A549 (cell line): ENCODE results near the gene DLK2. TPM values are rescaled to one million over a fixed set of nuclear protein-coding genes. Genes with fewer than 3 reads are reported as not detected.

ENCODE experiments used
- ATAC-seq, 2 experiments: fragments of 200-7000 bp in 1 of 2; fragments of >200 bp in 1 of 2; cut with Nextera tagmentation in 1 of 2; cut with Tn5 transposase in 1 of 2; 3 replicates each; pipeline versions ENCODE4 v1.8.0 to v1.9.1; 2018 to 2020; ENCODE audit warnings: mild to moderate bottlenecking in 1 of 2, moderate library complexity in 1 of 2
- CTCF ChIA-PET: fragments of 300-600 bp; sonication (Branson Sonifier 250); formaldehyde crosslinking; extraction: SDS; loops from one replicate; lab custom pipeline; 2021; ENCODE audit warnings: antibody characterized with exemption, inconsistent platforms; lab: Yijun Ruan, JAX
- POLR2A ChIA-PET: fragments of 350-600 bp; formaldehyde crosslinking; extraction: SDS; loops from one replicate; lab custom pipeline; 2021; ENCODE audit warnings: antibody characterized with exemption, inconsistent platforms; lab: Yijun Ruan, JAX
- DNase-seq, 2 experiments: peaks; one replicate each; pipeline versions ENCODE4 v3.0.0 to v3.0.0-alpha.2; 2011 to 2016; ENCODE audit warnings: low read depth in 1 of 2, low spot score in 1 of 2
- FAIRE-seq: peaks from 2 replicates; lab custom pipeline; 2011; peaks lifted over from hg19 to GRCh38; lab: Jason Lieb, UNC
- H3K27ac ChIP-seq, 2 experiments: fragments of >200 bp; sonication (Bioruptor Twin); formaldehyde crosslinking; 3 replicates each; pipeline ENCODE4 v1.5.1; 2016 to 2017
- H3K4me1 ChIP-seq: fragments of >200 bp; sonication (Bioruptor Twin); formaldehyde crosslinking; 3 replicates; pipeline ENCODE4 v1.6.1; 2016
- H3K4me2 ChIP-seq: fragments of >200 bp; sonication (Bioruptor Twin); formaldehyde crosslinking; 3 replicates; pipeline ENCODE4 v1.6.1; 2016
- H3K4me3 ChIP-seq: fragments of >200 bp; sonication (Bioruptor Twin); formaldehyde crosslinking; 3 replicates; pipeline ENCODE4 v1.5.1; 2016
- H3K9me3 ChIP-seq: fragments of >200 bp; sonication (Bioruptor Twin); formaldehyde crosslinking; 3 replicates; pipeline ENCODE4 v1.6.1; 2016
- BHLHE40 ChIP-seq: IDR thresholded peaks from 2 replicates; pipeline ENCODE4 v1.6.1; 2012; ENCODE audit warnings: low read depth, low read length, inconsistent platforms
- CBX2 ChIP-seq: fragments of 200-600 bp; sonication (generic); IDR thresholded peaks from 2 replicates; pipeline ENCODE4 v1.6.1; 2016; ENCODE audit warnings: low read depth, mild to moderate bottlenecking, borderline replicate concordance
- CEBPB ChIP-seq, 2 experiments: fragments of >200 bp in 1 of 2; sonication (Bioruptor Twin) in 1 of 2; formaldehyde crosslinking in 1 of 2; IDR thresholded peaks; 2 replicates each; pipeline ENCODE4 v1.6.1; 2012 to 2016
- EP300 ChIP-seq, 2 experiments: fragments of >200 bp; sonication (Bioruptor Twin); formaldehyde crosslinking; IDR thresholded peaks; 2 replicates in 1 of 2; 3 replicates in 1 of 2; pipeline ENCODE4 v1.6.1; 2016 to 2017
- ESRRA ChIP-seq: fragments of 150-350 bp; IDR thresholded peaks from 2 replicates; pipeline ENCODE4 v1.6.1; 2014; ENCODE audit warnings: mild to moderate bottlenecking, low read length, borderline replicate concordance
- FOSB ChIP-seq: fragments of 250-450 bp; sonication (Bioruptor Pico); IDR thresholded peaks from 2 replicates; pipeline ENCODE4 v1.5.0; 2020; ENCODE audit warnings: mild to moderate bottlenecking, moderate library complexity
- FOXS1 ChIP-seq: fragments of 250-450 bp; sonication (Bioruptor Pico); IDR thresholded peaks from 2 replicates; pipeline ENCODE4 v1.5.0; 2020; ENCODE audit warnings: mild to moderate bottlenecking, moderate library complexity
- GATA3 ChIP-seq: IDR thresholded peaks from 2 replicates; pipeline ENCODE4 v1.6.1; 2012; ENCODE audit warnings: borderline replicate concordance
- HDAC2 ChIP-seq: fragments of 200-600 bp; sonication (generic); IDR thresholded peaks from 2 replicates; pipeline ENCODE4 v1.6.1; 2016
- HOXA7 ChIP-seq: fragments of 250-450 bp; sonication (Bioruptor Pico); IDR thresholded peaks from 2 replicates; pipeline ENCODE4 v1.5.0; 2020; ENCODE audit warnings: mild to moderate bottlenecking, moderate library complexity
- JUNB ChIP-seq: fragments of >200 bp; sonication (Bioruptor Twin); formaldehyde crosslinking; IDR thresholded peaks from 2 replicates; pipeline ENCODE4 v1.6.1; 2016
- KDM1A ChIP-seq: fragments of 200-600 bp; sonication (generic); IDR thresholded peaks from 2 replicates; pipeline ENCODE4 v1.6.1; 2016; ENCODE audit warnings: low read depth, mild to moderate bottlenecking
- MAZ ChIP-seq: fragments of 150-350 bp; IDR thresholded peaks from 2 replicates; pipeline ENCODE4 v1.6.1; 2014; ENCODE audit warnings: antibody characterized with exemption, low read depth, low read length, borderline replicate concordance
- NPAS2 ChIP-seq: fragments of 250-450 bp; sonication (Bioruptor Pico); IDR thresholded peaks from 2 replicates; pipeline ENCODE4 v1.8.0; 2022; ENCODE audit warnings: mild to moderate bottlenecking, moderate library complexity, borderline replicate concordance
- POLR2A ChIP-seq: IDR thresholded peaks from 2 replicates; pipeline ENCODE4 v1.6.1; 2012; ENCODE audit warnings: mild to moderate bottlenecking, low read length
- POLR2AphosphoS2 ChIP-seq: conservative IDR thresholded peaks from 2 replicates; pipeline ENCODE4 v1.6.1; 2012; ENCODE audit warnings: low read length, improper control_type of control experiment, inconsistent platforms
- RAD21 ChIP-seq, 2 experiments: fragments of >200 bp in 1 of 2; sonication (Bioruptor Twin) in 1 of 2; formaldehyde crosslinking in 1 of 2; IDR thresholded peaks in 1 of 2; conservative IDR thresholded peaks in 1 of 2; 2 replicates in 1 of 2; 3 replicates in 1 of 2; pipeline ENCODE4 v1.6.1; 2012 to 2018; ENCODE audit warnings: inconsistent platforms in 1 of 2
- SREBF2 ChIP-seq: fragments of 450-650 bp; IDR thresholded peaks from 2 replicates; pipeline ENCODE4 v1.6.1; 2014; ENCODE audit warnings: mild to moderate bottlenecking, moderate library complexity
- TFCP2L1 ChIP-seq: fragments of 250-450 bp; sonication (Bioruptor Pico); IDR thresholded peaks from 2 replicates; pipeline ENCODE4 v1.5.0; 2021; ENCODE audit warnings: mild to moderate bottlenecking
- ZC3H11A ChIP-seq: fragments of 450-650 bp; IDR thresholded peaks from 2 replicates; pipeline ENCODE4 v1.6.1; 2014; ENCODE audit warnings: antibody characterized with exemption, mild to moderate bottlenecking
- ZFP36 ChIP-seq: fragments of 450-650 bp; IDR thresholded peaks from 2 replicates; pipeline ENCODE4 v1.6.1; 2014; ENCODE audit warnings: borderline replicate concordance; ENCODE audit not compliant: partially characterized antibody
- ZSCAN20 ChIP-seq: fragments of 250-450 bp; sonication (Bioruptor Pico); IDR thresholded peaks from 2 replicates; pipeline ENCODE4 v1.8.0; 2022; ENCODE audit warnings: mild to moderate bottlenecking, moderate library complexity
- WGBS: methylation state at CpG from one replicate; pipeline ENCODE4 v1.1.6; 2017; ENCODE audit errors: missing lambda C conversion rate; 5-methylcytosine and 5-hydroxymethylcytosine counted together
- polyA plus RNA-seq, 4 experiments: library from polyadenylated mRNA; depleted of rRNA in 3 of 4; stranded (reverse); fragments of >200 nt; fragmentation: RNase III in 1 of 4; extraction: RNeasy Plus Mini Kit Qiagen cat#74134 plus additional on column Dnase treatment in 1 of 4; gene quantifications; 2 replicates in 3 of 4; 3 replicates in 1 of 4; pipeline ENCODE4 v1.2.3, GENCODE V29; 2011 to 2017
- TF ChIP-seq, protein P1 (sequence below): fragments of >200 bp; sonication (Bioruptor Twin); formaldehyde crosslinking; IDR thresholded peaks from 3 replicates; pipeline ENCODE4 v1.5.1; 2016
- TF ChIP-seq, protein P2 (sequence below): IDR thresholded peaks from 2 replicates; pipeline ENCODE4 v1.6.1; 2012; ENCODE audit warnings: low read depth, borderline replicate concordance
- TF ChIP-seq, protein P3 (sequence below): fragments of >200 bp; sonication (Bioruptor Twin); formaldehyde crosslinking; IDR thresholded peaks from 2 replicates; pipeline ENCODE4 v1.6.1; 2016
- TF ChIP-seq, protein P4 (sequence below): fragments of 450-650 bp; IDR thresholded peaks from 2 replicates; pipeline ENCODE4 v1.6.1; 2014; ENCODE audit warnings: antibody characterized with exemption

DLK2 gene
- polyA plus RNA-seq, 2 of the 4 experiments (the other 2 are of a cell fraction), result 2.5 to 2.9 TPM

DNA sequence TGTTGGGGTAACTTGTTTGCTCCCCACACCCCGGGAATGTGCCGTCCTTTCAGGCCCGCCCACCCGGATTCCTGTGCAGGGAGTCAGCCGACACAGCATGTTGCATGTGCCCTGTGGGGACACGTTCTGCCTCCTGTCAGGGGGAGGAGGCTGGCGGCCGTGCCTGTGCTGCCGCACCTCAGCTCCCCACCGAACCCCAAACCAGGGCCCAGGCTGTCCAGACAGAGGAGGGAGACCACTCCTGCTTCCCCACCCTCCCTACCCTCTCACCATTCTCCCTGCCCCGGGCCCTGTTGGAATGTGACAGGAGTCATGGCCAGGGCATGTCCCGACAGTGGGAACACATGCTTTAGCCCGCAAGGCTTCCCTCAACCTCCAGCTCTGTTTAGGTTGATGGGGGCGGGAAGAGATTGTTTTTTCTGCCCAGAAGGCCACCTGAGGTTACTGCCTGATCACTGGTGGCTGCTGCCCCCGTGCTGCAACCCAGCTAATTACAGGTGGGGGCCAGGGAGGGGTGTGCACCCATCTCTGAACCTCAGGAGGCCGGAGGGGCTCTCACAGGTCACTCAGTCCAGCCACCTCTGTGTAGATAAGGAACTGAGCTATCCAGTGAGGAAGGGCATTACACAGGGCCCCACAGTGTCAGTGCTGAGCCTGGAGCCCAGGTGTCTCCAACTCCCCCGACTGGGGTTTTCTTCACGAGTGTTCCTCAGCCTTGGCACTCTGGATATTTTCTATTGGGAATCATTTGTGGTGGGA, 41.2 kb upstream of the DLK2 start:
- Histone ChIP-seq H3K9me3 (no peaks in the 10 kb centered on the region), H3K27ac (peak overlapping the region; percentile 15 to 75; a peak in 3 of 6 replicates), H3K4me3 (no peak overlapping the region), H3K4me2 (peak overlapping the region; percentile 41), H3K4me1 (peaks cover 16% of the 10 kb centered on the region)
- DNase-seq (peak; percentile 22 to 52), ATAC-seq (peak; percentile 68 to 77), FAIRE-seq (no peak)
- CTCF ChIA-PET, result interaction anchor here (0.9 to 7.1 kb wide), 12 partner anchors 10 to 267 kb away, joined by 3 to 79 read pairs (median 4); partner anchors contain the start of genes DLK2, DNPH1 and LRRC73
- POLR2A ChIA-PET, result no interaction called here
- 54% methylated on average over 11 of the region's 18 CpGs for WGBS
- TF ChIP-seq RAD21 (conservative IDR thresholded peaks at IDR 0.05 in 1 of 2, IDR thresholded peaks at IDR 0.05 in 1 of 2) (peak; percentile 53 to 65), EP300 (IDR thresholded peaks at IDR 0.05) (no peak), MAZ (peak; percentile 80; the same call in 1 of the 2 replicates), POLR2A (no peak), ZC3H11A (no peak), FOSB (no peak), TFCP2L1 (CRISPR knock-in tag) (no peak), POLR2AphosphoS2 (no peak)
- TF ChIP-seq, protein P1, sequence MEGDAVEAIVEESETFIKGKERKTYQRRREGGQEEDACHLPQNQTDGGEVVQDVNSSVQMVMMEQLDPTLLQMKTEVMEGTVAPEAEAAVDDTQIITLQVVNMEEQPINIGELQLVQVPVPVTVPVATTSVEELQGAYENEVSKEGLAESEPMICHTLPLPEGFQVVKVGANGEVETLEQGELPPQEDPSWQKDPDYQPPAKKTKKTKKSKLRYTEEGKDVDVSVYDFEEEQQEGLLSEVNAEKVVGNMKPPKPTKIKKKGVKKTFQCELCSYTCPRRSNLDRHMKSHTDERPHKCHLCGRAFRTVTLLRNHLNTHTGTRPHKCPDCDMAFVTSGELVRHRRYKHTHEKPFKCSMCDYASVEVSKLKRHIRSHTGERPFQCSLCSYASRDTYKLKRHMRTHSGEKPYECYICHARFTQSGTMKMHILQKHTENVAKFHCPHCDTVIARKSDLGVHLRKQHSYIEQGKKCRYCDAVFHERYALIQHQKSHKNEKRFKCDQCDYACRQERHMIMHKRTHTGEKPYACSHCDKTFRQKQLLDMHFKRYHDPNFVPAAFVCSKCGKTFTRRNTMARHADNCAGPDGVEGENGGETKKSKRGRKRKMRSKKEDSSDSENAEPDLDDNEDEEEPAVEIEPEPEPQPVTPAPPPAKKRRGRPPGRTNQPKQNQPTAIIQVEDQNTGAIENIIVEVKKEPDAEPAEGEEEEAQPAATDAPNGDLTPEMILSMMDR, result peak; percentile 27; the same call in 2 of the 3 replicates

DNA sequence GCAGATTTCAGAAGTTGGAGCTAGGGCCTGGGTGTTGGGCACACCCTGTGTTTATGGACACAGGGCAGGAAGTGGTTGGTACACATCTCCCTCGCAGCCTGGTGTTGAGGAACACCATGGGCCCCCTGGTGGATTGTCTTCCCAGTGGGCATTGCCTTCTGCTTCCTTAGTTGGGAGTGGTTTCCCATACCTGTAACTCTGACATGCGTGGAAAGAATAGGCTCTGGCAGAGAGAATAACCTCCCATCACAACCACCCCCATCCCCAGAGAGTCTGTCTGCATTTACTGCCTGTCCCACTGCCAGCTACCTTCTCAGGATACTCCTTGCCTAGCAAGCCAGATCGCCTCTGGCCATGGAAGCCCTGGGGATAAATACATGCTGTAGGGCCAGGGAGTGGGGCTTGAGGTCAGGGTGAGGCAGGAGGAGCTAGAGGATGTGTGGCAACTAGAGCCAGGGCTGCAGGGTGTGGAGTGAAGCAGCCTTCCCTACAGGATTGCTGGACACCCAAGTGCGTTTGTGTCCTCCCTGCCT, 40.1 kb upstream of the DLK2 start:
- ATAC-seq, result peak; percentile 52 to 70; a peak in 4 of 6 replicates
- ChIA-PET CTCF (interaction anchor here (0.9 to 7.1 kb wide), 13 partner anchors 9 to 266 kb away, joined by 3 to 79 read pairs (median 4); partner anchors contain the start of genes DLK2, DNPH1 and LRRC73), POLR2A (no interaction called here)
- no peak for FAIRE-seq
- TF ChIP-seq FOSB, result no peak
- no peak for TF ChIP-seq FOXS1 (CRISPR knock-in tag)
- peak in 1 of 2 experiments; percentile 15; a peak in 1 of 5 replicates for TF ChIP-seq RAD21 (conservative IDR thresholded peaks at IDR 0.05 in 1 of 2, IDR thresholded peaks at IDR 0.05 in 1 of 2)
- TF ChIP-seq, protein P2, sequence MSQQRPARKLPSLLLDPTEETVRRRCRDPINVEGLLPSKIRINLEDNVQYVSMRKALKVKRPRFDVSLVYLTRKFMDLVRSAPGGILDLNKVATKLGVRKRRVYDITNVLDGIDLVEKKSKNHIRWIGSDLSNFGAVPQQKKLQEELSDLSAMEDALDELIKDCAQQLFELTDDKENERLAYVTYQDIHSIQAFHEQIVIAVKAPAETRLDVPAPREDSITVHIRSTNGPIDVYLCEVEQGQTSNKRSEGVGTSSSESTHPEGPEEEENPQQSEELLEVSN, result no peak
- WGBS, result 87% methylated on average over 3 of the region's 4 CpGs
- DNase-seq, result no peak
- Histone ChIP-seq H3K4me3 (no peak overlapping the region), H3K4me1 (peaks cover 16% of the 10 kb centered on the region), H3K27ac (no peak overlapping the region; a peak in 1 of 6 replicates), H3K9me3 (no peaks in the 10 kb centered on the region), H3K4me2 (no peak overlapping the region)

DNA sequence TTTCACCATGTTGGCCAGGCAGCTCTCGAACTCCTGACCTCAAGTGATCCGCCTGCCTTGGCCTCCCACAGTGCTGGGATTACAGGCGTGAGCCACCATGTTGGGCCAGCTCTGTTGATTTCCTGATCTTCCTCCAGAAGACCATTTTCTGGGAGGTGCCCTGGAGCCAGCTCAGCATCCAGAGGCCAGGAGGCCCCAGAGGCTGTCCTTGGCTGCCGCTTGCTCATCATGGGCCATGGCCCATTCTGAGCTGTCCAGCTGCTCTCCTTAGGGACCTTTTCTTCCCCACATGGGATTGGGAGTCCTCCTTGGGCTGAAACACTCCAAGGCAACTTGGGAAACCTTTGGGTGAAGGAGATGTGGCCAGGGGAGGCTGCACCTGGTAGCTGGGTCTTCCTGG, 39.4 kb upstream of the DLK2 start:
- FAIRE-seq (no peak), DNase-seq (no peak), ATAC-seq (no peak)
- TF ChIP-seq ZSCAN20 (CRISPR knock-in tag) (no peak), ZFP36 (no peak), HOXA7 (no peak), EP300 (IDR thresholded peaks at IDR 0.05) (no peak), GATA3 (no peak), KDM1A (no peak), CBX2 (no peak), FOXS1 (CRISPR knock-in tag) (no peak), HDAC2 (no peak), TFCP2L1 (CRISPR knock-in tag) (no peak), CEBPB (IDR thresholded peaks at IDR 0.05) (no peak), SREBF2 (no peak), BHLHE40 (no peak), JUNB (no peak), FOSB (no peak), ESRRA (no peak), NPAS2 (CRISPR knock-in tag) (no peak)
- TF ChIP-seq, protein P3, sequence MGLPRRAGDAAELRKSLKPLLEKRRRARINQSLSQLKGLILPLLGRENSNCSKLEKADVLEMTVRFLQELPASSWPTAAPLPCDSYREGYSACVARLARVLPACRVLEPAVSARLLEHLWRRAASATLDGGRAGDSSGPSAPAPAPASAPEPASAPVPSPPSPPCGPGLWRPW, result no peak
- TF ChIP-seq, protein P4, sequence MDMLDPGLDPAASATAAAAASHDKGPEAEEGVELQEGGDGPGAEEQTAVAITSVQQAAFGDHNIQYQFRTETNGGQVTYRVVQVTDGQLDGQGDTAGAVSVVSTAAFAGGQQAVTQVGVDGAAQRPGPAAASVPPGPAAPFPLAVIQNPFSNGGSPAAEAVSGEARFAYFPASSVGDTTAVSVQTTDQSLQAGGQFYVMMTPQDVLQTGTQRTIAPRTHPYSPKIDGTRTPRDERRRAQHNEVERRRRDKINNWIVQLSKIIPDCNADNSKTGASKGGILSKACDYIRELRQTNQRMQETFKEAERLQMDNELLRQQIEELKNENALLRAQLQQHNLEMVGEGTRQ, result no peak
- H3K4me1 ChIP-seq, result peaks cover 16% of the 10 kb centered on the region
- no peak overlapping the region for H3K4me3 ChIP-seq
- POLR2A ChIA-PET, result interaction anchor here (0.7 to 2.1 kb wide), 2 partner anchors 11 to 22 kb away, joined by 4 read pairs; partner anchors contain the start of genes POLR1C and YIPF3
- no peaks in the 10 kb centered on the region for H3K9me3 ChIP-seq
- no peak overlapping the region for H3K27ac ChIP-seq
- CTCF ChIA-PET, result interaction anchor here (1.0 to 7.1 kb wide), 7 partner anchors 13 to 257 kb away, joined by 3 to 79 read pairs (median 4); partner anchors contain the start of genes DLK2 and LRRC73
- WGBS, result 90% methylated on average over 4 of the region's 4 CpGs
- no peak overlapping the region for H3K4me2 ChIP-seq
